Activated naive CD8-positive, alpha-beta T cell treated with anti-CD3 and anti-CD28 coated beads, Interleukin-2, amount 50 U/mL, for 16 hours (primary cell): ENCODE measurements around the gene TBC1D2B.
A peak's percentile ranks its signal among the peaks of the same experiment; 100 is the strongest.

Source experiments
- DNase-seq: peaks from one replicate; pipeline ENCODE4 v3.0.0-alpha.2; 2020; ENCODE audit warnings: low read depth, low spot score

The TBC1D2B gene

DNA sequence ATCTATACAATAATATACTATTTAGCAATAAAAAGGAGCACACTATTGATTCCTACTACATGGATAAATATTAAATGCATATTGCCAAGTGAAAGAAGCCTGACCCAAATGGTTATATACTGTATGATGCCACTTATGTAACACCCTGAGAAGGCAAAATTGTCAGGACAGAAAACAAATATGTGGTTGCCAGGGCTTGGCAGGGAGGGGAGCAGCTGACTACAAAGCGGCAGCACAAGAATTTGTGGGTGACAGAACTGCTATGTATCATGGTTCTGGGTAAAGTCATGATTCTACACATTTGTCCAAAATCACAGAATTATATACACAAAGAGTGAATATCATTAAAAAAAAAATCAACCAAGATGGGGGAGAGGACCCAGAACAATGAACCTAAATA is 22.5 kb downstream of the TBC1D2B start:
- no peak for DNase-seq

DNA sequence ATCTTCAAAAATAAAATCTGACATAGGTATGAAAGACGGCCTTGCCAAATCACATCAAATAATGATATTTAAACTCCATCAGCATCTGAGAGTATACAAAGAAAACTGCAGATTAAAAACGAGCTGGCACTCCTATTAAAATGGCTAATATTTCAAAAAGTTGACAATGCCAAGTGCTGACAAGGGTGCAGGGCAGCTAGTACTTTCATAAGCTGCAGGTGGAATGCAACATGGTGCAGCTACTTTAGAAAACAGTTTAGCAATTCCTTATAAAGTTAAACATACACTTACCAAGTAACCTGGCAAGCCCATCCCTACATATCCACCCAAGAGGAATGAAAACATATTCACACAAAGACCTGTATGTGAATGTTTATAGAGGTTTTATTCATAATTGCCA is 23.0 kb downstream of the TBC1D2B start:
- no peak for DNase-seq

DNA sequence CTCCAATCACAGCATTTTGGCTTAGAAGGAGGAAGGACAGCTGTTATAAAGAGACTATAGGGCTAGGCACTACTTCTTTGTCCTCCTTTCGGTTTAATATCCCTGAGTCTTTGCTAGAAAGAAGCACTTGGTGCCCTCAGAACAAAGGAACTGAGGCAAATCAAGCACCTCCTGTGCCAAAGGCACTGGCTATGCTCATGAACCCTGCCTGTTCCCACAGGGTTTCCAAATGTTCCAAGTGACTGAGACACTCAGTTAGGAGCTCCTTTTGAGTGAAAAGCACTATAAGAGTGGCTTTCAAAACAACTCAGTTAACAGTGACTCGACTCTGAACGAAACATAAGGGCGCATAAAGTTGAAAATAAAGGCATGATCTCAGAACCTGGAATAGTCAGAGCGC is 25.0 kb downstream of the TBC1D2B start:
- no peak for DNase-seq

DNA sequence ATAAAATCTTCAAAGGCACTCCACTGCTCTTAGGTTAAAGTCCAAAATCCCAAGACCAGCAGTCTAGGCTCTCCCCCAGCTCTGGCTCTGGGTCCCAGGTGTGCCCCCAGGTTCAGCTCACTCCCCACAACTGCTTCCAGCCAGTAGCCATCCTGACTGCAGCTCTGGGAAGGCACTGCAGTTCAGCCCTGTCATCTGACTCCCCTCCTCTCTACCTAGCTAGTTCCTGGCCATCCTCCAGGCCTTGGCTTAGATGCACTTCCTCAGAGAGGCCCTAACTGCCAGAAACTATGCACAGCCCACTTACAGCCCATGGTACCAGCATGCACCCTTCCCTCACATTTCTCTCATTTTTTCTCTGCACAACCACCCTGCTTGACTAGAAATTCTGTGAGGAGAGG is 25.5 kb downstream of the TBC1D2B start:
- no peak for DNase-seq

DNA sequence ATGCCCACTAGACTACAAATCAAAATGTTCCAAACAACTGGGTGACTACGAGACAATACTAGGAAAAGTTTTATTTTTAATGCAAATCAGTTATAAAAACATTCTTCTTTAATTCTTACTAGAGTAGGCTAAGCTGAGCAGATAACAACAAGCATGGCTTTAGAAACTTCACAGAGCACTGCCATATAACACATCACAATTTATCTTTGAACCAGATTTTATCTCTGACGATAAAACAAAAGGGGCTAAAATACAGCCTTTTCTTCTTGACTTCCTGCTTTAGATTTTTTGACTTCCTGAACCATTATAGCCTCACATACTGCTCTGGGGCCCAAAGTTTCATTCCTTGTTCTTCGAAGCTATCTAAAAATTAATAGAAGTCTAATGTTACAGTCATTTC is 25.9 kb downstream of the TBC1D2B start:
- DNase-seq, result no peak

DNA sequence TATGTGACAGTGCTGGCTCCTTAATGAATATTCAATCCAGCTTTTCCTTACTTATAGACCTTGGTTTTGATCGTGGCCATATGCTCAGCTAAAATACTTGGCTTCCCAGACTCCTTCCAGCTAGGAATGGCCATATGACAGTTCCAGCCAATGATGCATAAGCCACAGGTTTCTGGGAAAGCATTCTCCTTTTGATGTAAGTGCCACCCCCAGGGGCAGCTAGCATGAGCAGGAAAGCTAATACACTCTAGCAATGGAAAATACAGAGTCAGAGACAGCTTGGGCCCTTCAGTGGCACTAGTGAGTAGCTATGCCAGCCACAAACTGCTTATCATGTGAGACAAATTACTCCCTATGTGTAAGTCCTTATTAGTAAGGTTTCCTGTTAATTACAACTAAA is 26.7 kb downstream of the TBC1D2B start:
- no peak for DNase-seq

DNA sequence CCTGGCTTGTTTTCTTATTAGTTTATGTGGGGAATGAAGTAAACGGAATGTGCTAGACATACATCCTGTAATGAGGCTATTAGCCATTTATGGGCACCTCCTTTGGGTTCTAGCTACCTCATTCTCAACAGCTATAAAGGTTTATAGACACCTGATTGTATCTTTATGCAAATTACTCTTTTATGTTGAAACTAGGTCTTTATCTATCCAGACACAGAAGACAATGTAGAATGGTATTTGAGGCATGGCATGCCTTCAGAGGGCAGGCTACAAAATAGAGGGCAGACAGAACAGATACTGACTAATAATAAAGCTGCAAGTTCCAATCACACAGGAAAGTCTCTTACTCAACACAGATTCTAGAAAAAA is 27.1 kb downstream of the TBC1D2B start:
- no peak for DNase-seq

DNA sequence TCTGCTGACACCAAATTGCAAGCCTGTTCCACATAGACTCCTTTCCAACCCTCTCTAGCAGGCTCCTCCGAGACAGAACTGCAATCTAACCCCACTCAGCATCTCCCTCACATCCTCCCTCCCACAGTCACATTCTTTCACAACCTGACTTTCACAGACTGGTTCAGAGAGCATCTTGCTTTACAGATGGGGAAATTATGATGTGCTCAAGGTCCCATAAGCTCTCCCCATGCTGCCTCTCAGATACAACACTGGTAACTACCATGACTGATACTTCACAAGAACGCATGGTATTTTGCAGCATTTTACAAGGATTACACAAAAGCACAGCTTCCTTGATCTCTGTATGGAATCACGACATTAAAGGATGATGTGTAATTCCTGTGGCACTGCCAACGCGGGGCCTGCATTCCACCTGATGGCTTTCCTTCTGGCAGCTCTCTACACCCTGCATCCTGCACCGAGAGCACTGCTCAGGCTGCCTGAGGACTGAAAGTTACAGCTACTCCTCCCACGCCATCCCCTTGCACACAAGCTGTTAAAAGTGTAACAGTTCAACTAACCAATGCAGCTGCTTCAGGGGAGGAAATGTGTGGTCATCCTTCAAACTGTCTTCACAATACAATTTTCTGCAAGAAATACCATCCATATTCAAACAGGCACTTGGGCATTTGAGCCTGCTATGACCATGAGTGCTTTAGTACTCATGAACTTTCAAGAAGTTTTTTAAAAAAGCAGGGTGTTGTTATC is 27.6 kb downstream of the TBC1D2B start:
- DNase-seq, result peak; percentile 47

DNA sequence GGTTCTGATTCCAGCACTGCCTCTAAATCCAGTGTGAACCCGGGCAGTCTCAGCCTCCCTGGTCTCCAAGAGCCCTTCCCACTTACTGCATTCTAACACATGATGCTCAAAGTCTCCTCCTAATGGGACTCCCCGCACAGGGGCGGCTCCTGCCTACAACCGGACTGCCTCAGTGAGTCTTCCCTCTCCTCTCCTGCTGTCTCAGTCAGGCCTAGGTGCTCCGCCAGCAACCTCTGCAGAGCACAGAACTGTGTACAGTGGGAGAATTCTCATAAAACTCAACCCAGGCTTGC is 28.9 kb downstream of the TBC1D2B start:
- no peak for DNase-seq

DNA sequence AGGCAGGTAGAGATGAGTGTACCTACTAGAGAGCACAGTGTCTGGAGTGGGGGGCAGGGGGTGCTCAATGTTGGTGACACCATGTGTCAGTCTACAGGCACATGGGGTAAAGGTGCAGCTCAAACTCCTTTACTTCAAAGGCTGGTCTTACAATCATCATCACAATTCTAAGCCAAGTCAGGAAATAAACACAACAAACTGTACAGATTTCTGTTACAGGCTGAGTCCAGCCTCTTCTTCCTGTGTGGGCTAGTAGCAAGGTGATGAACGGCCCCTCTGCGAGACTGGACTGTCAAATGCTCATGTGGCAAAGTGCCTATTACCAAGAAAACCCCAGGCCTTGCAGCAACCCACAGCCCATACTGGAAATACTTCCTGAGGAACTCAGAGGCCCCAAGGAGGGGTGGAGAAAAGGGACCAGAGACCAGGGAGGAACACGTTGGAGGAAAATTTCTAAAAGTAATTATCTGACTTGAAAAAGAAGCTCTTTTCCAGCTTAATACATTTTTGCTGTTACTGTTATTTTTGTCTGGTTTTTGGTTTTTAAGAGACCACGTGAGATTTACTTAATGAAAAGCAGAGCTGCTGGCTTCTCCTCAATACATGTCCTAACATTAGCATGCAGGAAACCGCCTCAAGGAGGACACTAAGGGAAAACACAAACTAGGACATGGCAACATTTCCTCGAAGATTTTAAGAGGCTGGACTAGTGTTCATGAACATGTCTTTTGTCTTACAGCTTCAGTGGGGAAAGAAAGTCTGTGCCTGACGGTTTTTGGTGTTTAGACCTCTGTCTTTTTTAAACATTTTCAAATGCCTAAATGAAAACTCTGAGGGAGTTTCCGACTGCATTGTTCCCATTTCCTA is 29.5 kb downstream of the TBC1D2B start:
- DNase-seq, result no peak

DNA sequence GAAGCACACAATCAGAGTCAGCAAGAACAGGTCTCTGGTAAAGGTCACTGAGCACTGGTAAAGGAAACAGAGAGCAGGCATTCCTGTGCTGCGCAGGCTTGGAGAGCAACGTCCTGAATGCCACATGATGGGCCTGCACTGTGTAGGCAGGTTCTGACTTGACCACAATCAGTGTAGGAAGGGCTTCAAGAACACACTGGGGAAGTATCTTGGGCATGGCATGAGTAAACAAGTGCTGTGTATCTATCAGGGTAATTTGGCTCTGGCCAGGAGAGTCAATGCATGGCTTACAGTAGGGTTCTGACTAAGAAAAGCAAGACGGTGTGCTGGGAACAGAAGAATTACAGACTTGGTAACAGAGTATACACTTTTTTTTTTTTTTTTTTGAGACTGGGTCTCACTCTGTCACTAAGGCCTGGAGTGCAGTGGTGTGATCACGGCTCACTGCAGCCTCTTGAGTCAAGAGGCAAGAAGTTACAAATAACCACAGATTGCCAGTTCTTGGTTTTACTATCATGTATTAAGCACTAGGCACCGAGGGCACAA is 30.6 kb downstream of the TBC1D2B start:
- no peak for DNase-seq

DNA sequence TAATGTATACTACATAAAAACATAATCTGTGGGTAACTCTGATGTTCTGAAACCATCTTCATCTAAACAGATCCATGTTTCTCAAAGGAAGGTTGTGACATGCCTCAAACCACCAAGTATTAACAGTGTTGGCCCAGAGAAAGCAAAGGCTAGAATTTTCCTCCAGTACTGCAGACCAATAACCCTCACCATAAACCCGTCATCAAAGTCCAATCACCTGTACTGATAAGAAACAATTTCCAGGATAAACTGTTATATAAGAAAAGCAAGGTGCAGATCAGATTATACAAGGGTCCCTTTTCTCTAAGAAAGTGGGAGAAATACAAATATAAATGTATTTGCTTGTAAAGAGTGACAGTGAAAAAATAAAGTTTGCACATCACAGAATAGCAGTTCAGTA is 32.3 kb downstream of the TBC1D2B start:
- DNase-seq, result no peak

DNA sequence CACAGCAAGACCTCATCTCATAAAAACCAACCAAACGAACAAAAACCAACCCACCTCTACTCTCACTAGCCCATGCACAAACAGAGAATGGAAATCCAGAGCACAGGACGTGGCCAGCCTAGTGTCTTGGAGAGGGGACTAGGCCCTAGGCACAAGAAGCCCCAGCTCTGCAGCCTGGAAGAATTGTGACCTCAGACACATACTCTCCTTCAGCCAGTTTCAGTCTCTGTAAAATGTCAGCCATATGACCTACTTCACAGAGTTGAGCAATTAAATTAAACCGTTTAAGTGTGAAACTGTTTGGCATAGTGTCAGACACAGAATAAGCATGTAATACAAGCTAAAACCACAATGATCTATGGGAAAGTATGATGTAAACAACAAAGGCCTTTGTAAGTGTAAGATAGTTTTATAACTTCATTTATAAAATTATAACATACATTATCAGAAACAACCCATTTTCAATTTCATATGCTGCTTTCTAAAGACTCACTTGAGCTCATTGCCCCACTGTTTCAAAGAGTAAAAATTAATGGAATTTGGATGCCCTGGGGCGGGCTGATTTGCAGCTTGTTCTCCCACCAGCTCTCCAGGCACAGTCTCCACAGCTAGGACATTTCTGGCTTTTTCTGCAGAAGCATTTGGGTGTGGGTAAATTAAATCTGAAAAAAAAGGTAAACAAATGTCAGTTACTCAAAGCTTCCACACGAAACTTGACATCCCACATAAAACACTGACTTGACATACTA is 32.9 kb downstream of the TBC1D2B start:
- no peak for DNase-seq

DNA sequence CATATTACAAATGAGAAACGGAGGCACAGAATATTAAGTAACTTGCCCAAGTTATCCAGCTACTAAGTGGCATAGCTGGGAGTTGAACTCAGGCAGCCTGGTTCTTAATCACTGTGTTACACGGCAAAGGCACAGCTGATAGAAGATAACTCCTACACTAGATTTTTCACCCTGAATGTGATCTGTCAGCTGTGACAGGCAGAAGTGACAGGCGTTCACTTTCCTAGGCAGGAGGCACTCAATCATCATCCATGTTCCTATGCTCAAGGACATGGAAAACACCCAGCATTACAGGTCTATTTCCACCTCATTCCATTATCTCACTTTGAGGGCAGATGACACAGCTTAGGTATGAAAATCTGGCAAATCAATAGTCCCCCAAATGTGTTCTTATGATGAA is 35.6 kb downstream of the TBC1D2B start:
- DNase-seq, result no peak

DNA sequence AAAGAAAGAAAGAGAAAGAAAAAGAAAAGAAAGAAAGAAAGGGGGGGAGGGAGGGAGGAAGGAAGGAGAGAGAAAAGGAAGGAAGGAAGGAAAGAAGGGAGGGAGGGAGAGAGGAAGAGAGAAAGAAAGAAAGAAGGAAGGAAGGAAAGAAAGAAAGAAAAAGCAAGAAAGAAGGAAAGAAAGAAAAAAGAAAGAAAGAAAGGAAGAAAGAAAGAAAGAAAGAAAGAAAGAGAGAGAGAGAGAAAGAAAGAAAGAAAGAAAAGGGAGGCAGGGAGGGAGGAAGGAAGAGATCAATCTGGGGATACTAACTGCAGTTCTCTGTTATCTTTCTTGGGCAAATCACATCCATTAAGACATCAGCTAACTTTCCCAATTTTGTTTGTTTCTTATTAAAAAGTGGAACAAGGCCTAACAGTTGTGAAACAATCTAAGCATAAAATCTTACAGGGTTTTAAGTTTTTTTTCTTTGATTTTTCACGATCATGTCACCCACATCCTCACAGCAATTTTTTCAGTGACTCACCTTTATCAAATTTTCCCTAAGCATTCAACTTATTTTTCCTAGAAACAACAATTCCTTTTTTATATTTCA is 36.8 kb downstream of the TBC1D2B start:
- no peak for DNase-seq

DNA sequence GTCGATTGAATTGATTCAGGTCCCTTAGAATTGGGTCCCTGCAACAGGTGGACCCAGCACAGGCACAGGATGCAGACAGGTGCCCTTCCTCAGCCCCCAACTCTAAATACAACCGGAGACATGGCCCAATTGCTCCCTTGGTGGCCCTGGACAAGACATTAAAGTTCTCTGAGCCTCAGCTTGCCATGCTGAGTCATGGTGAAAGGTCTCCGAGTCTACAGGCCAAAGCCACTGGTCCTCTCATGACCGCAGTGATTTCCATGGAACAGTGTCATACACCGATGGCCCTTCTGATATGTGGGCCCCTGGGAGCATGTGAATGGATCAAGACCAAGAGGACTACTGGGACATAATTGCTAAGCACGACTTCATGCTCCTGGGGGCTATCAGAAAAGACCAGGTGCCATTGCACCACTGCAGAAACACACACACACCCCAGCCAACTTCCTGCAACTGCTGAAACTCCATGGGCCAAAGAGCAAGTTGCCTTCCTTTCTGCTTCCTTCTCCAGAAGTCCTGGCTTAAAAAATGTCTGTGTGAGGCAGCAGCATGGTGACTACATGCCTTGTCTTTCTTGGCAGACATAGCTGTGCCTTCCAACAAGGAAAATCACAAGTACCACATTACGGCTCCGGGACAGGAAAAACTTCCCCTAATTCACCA is 38.8 kb downstream of the TBC1D2B start:
- DNase-seq, result no peak

DNA sequence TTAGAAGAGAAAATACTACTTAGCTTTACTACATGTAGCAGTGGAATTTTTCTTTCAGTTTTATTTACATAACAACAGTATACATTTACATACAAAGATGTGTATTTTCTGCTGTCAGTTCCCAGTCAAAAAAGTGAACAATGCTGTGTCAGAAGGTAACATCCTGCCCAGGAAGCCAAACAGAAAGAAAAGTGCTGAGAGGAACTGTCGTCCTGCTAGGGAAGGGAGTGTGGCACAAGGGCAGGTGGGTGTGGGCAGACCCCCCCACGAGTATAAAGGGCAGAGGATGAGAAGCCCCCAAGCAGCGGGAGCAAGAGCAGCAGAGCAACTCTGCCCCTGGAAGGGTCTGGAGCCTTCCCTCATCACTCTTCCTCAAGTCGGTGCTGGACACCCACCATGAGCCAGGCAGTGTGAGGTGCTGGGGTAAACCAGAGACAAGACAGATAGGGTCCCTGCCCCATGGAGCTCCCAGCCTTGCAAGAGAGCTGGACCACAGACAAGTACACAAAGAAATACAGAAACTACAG is 39.7 kb downstream of the TBC1D2B start:
- DNase-seq, result no peak

DNA sequence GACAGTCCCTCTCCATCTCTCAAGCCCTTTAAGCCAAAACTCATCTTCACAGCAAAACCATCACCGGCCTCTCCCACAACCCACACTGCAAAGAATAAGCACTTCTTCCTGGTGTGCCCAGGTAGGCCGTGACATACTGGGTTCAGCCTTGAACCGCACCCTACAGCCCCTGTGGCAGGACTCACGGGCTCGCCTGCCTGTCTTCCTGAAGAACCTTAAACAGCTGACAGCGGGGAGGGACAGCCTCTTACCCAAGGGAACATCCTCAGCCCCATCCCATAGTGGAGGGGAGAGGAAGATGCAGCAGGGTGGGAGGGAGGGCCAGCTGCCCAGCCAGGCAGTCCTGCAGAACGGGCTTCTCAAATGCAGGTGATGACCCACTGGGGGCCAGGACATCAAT is 40.2 kb downstream of the TBC1D2B start:
- DNase-seq, result no peak

DNA sequence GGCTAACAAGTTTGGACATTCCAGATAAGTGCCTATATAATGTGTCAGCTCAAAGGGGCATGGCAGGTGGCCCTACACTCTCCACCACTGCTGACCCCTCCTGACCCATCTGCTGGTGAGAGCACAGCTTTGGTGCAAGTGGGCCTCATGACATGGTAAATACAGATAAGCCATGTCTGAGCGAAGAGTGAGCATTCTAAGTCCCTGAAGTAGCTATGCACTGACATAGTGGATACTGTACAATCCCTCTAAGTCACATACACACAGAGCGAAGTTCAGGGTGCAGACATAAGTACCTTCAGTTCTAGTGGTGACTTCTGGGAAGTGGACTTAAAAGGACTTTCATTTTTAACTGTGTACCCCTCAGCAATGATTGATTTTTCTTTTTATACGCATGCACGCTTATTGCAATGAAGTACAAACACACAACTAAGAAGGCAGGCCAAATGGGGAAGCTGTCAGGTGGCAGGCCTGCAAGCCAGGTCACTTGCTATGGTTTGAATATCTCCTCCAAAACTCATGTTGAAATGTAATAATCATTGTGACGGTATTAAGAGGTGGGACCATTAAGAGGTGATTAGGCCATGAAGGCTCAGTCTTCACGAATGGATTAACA is 41.5 kb downstream of the TBC1D2B start:
- no peak for DNase-seq

DNA sequence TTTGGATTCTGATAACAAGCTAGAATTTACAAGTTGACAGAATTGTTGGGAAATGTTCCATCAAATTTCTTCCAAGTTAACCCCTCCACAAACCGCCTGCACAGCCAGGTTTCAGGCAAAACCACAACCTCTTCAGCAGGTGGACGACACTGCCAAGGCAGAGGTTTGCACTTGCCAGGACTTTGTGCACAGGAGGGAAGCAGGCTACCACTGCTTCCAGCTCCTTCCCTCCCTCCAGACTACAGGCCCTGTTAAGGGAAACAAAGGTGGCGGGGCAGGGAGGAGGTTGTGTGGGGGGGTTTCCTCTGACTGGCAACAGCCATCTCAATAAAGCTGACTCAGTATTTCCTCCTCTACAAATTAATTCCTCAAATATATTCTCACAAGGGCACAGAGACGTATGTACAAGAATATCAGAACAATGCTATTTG is 42.2 kb downstream of the TBC1D2B start:
- DNase-seq, result no peak
